ENCODE results near the gene LYAR. TPM values are rescaled to one million over a fixed set of nuclear protein-coding genes. Genes with fewer than 3 reads are reported as not detected.

Gene LYAR, protein sequence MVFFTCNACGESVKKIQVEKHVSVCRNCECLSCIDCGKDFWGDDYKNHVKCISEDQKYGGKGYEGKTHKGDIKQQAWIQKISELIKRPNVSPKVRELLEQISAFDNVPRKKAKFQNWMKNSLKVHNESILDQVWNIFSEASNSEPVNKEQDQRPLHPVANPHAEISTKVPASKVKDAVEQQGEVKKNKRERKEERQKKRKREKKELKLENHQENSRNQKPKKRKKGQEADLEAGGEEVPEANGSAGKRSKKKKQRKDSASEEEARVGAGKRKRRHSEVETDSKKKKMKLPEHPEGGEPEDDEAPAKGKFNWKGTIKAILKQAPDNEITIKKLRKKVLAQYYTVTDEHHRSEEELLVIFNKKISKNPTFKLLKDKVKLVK
- total RNA-seq = 14.8 and 18.5 TPM in 2 replicates
- polyA plus RNA-seq = 10.7 and 13.7 TPM in 2 replicates

DNA sequence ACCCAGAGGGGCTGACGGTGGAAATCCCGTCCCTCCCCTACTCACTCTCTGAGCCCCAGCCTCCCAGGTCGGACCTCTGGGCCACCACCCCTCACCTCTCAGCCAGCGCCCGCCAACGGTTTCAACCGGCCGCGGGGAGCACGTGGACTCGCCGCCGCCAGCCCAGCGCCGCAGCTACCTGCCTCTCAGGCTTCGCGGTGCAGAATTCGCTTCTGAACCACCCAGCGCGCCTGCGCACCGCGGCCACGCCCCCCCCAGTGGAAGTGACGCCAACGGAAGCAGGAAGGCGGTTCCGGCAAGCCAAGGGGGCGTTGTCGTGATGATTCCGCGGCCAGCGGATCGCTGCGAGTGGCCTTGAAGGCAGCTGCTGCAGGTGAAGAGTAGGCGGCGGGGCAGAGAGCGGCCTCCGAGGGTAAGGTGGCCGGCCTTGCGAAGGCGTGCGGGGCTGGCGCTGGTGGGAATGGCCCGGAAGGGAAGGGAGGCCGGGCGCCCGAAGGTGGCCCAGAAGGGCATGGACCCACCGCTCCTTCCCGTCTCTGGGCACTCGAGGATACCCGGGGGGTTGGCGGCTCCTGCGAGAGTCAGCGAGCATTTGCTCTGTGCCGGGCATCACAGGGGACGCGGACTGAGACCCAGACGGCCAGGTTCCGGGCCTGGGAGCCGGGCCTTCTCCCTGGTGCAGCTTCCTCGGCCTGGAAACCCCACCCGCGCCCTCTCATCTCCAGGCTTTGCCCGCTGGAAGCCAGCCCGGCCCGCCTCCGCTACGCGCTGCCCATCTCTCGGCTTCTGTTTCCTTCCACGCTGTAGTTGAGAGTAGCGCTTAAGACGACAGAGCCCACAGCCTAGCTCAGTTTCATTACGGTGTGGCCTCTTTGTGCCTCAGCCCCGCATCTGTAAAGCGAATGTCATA, at the start of gene LYAR, which contains the start of gene ZBTB49:
TSS of gene LYAR (minus strand) at position 214 of the 910 bp plus-strand sequence. CDS start 6,412 bp downstream, outside the sequence.
TSS of gene ZBTB49 (plus strand) at position 311 of the 910 bp plus-strand sequence. CDS start 9,695 bp downstream, outside the sequence.
- Histone ChIP-seq H3K4me1 (ENCODE audit: low read depth) (peaks cover 19% of the 10 kb centered on the region), H3K4me3 (peak within 1 kb of the TSS; percentile 85), H3K9me3 (ENCODE audit: low read depth) (no peaks in the 10 kb centered on the region), H3K36me3 (no peaks in the 10 kb centered on the region), H3K27ac (peak within 1 kb of the TSS; percentile 66), H3K27me3 (no peaks in the 10 kb centered on the region)
- DNase-seq (ENCODE audit: low read depth in 1 of 2, low spot score in 1 of 2) = peak; percentile 93 to 95
- TF ChIP-seq, protein P1, sequence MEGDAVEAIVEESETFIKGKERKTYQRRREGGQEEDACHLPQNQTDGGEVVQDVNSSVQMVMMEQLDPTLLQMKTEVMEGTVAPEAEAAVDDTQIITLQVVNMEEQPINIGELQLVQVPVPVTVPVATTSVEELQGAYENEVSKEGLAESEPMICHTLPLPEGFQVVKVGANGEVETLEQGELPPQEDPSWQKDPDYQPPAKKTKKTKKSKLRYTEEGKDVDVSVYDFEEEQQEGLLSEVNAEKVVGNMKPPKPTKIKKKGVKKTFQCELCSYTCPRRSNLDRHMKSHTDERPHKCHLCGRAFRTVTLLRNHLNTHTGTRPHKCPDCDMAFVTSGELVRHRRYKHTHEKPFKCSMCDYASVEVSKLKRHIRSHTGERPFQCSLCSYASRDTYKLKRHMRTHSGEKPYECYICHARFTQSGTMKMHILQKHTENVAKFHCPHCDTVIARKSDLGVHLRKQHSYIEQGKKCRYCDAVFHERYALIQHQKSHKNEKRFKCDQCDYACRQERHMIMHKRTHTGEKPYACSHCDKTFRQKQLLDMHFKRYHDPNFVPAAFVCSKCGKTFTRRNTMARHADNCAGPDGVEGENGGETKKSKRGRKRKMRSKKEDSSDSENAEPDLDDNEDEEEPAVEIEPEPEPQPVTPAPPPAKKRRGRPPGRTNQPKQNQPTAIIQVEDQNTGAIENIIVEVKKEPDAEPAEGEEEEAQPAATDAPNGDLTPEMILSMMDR (IDR thresholded peaks at IDR 0.05; ENCODE audit: low read depth, low read length) = no peak

DNA sequence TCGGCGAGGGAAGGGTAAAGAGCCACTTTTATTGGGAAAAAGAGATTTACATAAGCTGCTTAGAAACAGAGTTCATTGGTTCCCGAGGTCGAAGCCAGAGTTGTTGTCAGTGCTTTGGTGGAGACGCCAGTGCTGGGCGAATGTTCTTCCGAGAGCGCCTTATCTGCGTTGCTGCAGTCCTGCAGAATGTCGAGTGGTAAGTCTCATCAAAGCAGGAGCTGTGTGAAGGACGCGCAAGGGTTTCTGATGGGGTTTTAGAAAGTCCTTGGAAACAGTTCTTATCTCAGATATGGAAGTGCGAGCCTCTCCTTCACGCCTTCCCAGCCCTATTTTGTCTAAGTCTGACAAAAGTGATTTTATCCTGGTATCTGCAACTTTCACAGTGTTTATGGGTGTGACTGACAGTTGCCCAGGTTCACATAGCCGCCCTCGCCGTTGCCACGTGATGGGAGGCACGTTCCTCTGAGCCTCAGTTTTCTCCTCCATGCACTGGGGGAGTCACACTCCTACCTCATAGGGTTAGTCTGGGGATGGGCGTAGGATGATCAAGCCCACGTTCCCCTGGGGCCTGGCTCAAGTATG, 49.6 kb upstream of the LYAR start:
- H3K9me3 ChIP-seq (ENCODE audit: low read depth) = no peaks in the 10 kb centered on the region
- H3K36me3 ChIP-seq = no peaks in the 10 kb centered on the region
- no peaks in the 10 kb centered on the region for H3K27me3 ChIP-seq
- TF ChIP-seq, protein P1 (IDR thresholded peaks at IDR 0.05; ENCODE audit: low read depth, low read length) = no peak
- peak; percentile 70 to 82 for DNase-seq (ENCODE audit: low read depth in 1 of 2, low spot score in 1 of 2)
- no peak overlapping the region for H3K4me3 ChIP-seq
- H3K27ac ChIP-seq = peak overlapping the region; percentile 13
- peaks cover 10% of the 10 kb centered on the region for H3K4me1 ChIP-seq (ENCODE audit: low read depth)

DNA sequence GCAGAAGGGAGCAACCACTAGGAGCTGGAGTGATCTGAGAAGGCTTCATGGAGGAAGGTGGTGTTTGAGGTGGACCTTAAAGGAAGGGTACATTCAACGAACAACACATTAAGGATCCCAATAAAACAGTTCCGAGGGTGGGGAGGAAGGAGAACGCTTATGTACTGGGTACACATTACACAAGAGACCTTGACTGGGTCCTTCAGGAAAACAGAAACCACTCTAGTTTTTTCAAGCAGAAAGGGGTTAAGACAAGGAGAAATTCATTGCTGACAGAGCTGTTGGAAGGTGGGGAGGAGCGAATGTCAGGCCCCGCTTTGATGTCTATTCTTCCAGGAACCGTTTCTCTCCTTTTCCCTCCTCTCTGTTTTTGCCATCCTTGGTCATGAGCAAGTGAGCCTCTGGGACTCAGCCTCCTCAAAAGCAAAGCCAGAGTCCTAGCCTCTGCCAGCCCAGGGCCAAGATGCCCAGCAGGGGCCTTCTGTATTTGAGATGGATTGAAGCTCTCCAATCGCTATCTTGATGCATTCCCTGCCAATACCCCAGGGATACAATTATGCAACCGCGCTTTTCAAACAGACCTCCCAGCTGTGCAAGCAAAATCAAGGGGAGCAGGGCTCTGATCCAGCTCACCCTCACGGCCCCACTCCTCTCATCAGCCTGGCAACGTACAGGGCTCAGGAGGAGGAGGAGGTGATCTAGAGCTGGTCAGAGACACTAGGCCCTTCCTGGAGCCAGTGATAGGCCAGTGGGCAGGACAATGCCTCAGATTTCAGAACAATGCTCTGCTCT, 48.5 kb upstream of the LYAR start:
- Histone ChIP-seq H3K36me3 (no peaks in the 10 kb centered on the region), H3K4me3 (no peak overlapping the region), H3K4me1 (ENCODE audit: low read depth) (peaks cover 10% of the 10 kb centered on the region), H3K27me3 (no peaks in the 10 kb centered on the region), H3K9me3 (ENCODE audit: low read depth) (no peaks in the 10 kb centered on the region), H3K27ac (no peak overlapping the region)
- peak in 1 of 2 donors; percentile 39 for DNase-seq (ENCODE audit: low read depth in 1 of 2, low spot score in 1 of 2)
- TF ChIP-seq, protein P1 (IDR thresholded peaks at IDR 0.05; ENCODE audit: low read depth, low read length) = no peak

DNA sequence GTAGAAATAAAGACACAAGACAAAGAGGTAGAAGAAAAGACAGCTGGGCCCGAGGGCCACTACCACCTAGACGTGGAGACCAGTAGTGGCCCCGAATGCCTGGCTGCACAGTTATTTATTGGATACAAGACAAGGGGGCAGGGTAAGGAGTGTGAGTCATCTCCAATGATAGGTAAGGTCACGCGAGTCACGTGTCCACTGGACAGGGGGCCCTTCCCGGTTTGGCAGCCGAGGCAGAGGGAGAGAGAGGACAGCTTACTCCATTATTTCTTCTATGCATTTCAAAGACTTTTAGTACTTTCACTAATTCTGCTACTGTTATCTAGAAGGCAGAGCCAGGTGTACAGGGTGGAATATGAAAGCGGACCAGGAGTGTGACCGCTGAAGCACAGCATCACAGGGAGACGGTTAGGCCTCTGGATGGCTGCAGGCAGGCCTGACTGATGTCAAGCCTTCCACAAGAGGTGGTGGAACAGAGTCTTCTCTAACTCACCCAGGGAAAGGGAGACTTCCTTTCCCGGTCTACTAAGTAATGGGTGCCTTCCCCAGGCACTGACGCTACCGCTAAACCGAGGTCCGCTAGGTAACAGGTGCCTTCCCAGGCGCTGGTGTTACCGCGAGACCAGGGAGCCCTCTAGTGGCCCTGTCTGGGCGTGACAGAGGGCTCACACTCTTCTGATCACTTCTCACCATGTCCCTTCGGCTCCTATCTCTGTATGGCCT, 45.0 kb upstream of the LYAR start:
- Histone ChIP-seq H3K27me3 (no peaks in the 10 kb centered on the region), H3K36me3 (no peaks in the 10 kb centered on the region), H3K27ac (no peak overlapping the region), H3K9me3 (ENCODE audit: low read depth) (no peaks in the 10 kb centered on the region), H3K4me1 (ENCODE audit: low read depth) (peaks cover 9% of the 10 kb centered on the region), H3K4me3 (no peak overlapping the region)
- DNase-seq (ENCODE audit: low read depth in 1 of 2, low spot score in 1 of 2) = peak; percentile 60 to 73
- TF ChIP-seq, protein P1 (IDR thresholded peaks at IDR 0.05; ENCODE audit: low read depth, low read length) = peak; percentile 83

Measured in cardiac muscle cell (in vitro differentiated cells and primary cell).